Right cardiac atrium (tissue), 5 donors: ENCODE results near the gene BCAS1. TPM values are rescaled to one million over a fixed set of nuclear protein-coding genes. Genes with fewer than 3 reads are reported as not detected.
"Not testable (repeated sequence)": the region's sequence is repeated elsewhere in the genome, so short reads cannot be mapped to it uniquely, and the experiment has no call there.

Source experiments
- ATAC-seq, 2 donors: fragments of 200-7000 bp; cut with Tn5 transposase; one replicate each; pipeline versions ENCODE4 v1.8.0 to v1.9.1; 2020; ENCODE audit warnings: moderate library complexity in 2 of 2, mild to moderate bottlenecking in 1 of 2
- DNase-seq, 3 donors: peaks; one replicate each; pipeline ENCODE4 v3.0.0-alpha.2; 2020
- H3K27ac ChIP-seq: one replicate; pipeline ENCODE4 v1.5.1; 2013; ENCODE audit warnings: mild to moderate bottlenecking, low read length, control low read depth, moderate library complexity
- H3K27me3 ChIP-seq: one replicate; pipeline ENCODE4 v1.6.1; 2013; ENCODE audit not compliant: control insufficient read depth, insufficient read depth
- H3K4me1 ChIP-seq: one replicate; pipeline ENCODE4 v1.6.1; 2013; ENCODE audit warnings: low read length; ENCODE audit not compliant: control insufficient read depth, insufficient read depth
- H3K4me3 ChIP-seq: one replicate; pipeline ENCODE4 v1.5.1; 2013; ENCODE audit warnings: low read length, control low read depth
- H3K9me3 ChIP-seq: one replicate; pipeline ENCODE4 v1.6.1; 2013; ENCODE audit warnings: low read length; ENCODE audit not compliant: control insufficient read depth
- WGBS: extraction: QIAGEN DNeasy Blood & Tissue Kit; methylation state at CpG from one replicate; pipeline ENCODE4 v1.1.7; 2013; 5-methylcytosine and 5-hydroxymethylcytosine counted together
- intact Hi-C, 4 donors: fragments of 100-400 bp; cut with DNase I; formaldehyde crosslinking; loops; one replicate each; pipeline versions ENCODE4 v1.11.0 to v1.14.0; 2022 to 2023
- polyA plus RNA-seq: library from polyadenylated mRNA; stranded (reverse); fragments of 200-250 nt; gene quantifications from one replicate; pipeline ENCODE4 v1.2.3, GENCODE V29; 2013
- total RNA-seq, 4 donors: library from RNA; stranded (reverse); fragmentation: NEBNext Ultra II Directional; extraction: Animal tissue kit (Norgen Biotek cat#: 25700); gene quantifications; one replicate each; pipeline ENCODE4 v1.2.1, GENCODE V29; 2021
- donor health status: healthy with polysubstance abuse.
- donor health status: DM: no; HTN: yes; CAD: no.
- donor health status: DM: no; HTN: no; CAD: no.
- donor health status: DM: no; HTN: yes; CAD: no; lungs with severe emphysema.
- donor health status: DM: yes; HTN: yes; CAD: no.

The BCAS1 gene
- total and polyA plus RNA-seq, 5 donors, result 0.18 TPM; not detected in 3

DNA sequence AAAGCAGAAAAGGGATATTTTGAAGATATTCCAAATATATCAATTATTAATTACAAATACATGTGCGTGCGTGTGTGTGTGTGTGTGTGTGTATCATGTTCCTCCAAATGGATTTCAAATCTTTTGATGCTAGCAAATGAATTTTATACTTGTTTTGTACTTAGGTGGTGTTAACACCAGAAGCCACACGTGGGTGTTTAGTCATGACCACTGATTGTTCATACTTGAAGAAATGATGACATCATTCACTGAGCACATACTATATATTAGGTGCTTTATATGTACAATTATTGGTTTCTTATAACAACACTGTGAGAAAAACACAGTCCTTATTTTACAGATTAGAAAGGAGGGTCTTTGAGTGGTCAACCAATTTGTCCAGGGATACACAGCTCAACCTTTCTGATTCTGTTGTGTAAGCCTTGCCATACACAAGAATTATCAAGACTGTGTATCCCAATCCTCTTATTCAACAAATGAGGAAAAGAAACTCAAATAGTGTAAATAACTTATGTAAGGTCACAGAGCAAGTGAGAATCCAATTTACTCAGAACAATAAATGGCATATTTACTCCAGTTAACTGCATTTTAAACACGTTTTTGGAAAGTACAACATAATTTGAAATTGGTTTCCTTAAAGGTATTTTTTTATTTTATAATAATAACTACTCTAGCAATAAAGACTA is 88.5 kb downstream of the BCAS1 start:
- no peaks in the 10 kb centered on the region for H3K27me3 ChIP-seq
- no peaks in the 10 kb centered on the region for H3K9me3 ChIP-seq
- 74% methylated on average over 4 of the region's 4 CpGs for WGBS
- no peak overlapping the region for H3K4me3 ChIP-seq
- no peaks in the 10 kb centered on the region for H3K4me1 ChIP-seq
- no peak overlapping the region for H3K27ac ChIP-seq
- ATAC-seq, result no peak
- no peak for DNase-seq
- intact Hi-C loops, result no loop called here

- H3K27me3 ChIP-seq, result no peaks in the 10 kb centered on the region
- WGBS, result 94% methylated on average over 5 of the region's 5 CpGs
- no peaks in the 10 kb centered on the region for H3K9me3 ChIP-seq
- intact Hi-C loops, result no loop called here
- H3K4me3 ChIP-seq, result no peak overlapping the region
- no peak for ATAC-seq
- H3K27ac ChIP-seq, result no peak overlapping the region
- DNase-seq, result no peak
- H3K4me1 ChIP-seq, result no peaks in the 10 kb centered on the region
These were observed 89.3 kb downstream of the BCAS1 start for GRCh38 chr20:53981130-53981529.

- ATAC-seq, result peak in 1 of 2 donors; percentile 33
- Histone ChIP-seq H3K4me1 (no peaks in the 10 kb centered on the region), H3K9me3 (no peaks in the 10 kb centered on the region), H3K27me3 (no peaks in the 10 kb centered on the region), H3K4me3 (no peak overlapping the region), H3K27ac (no peak overlapping the region)
- WGBS, result 37% methylated on average over 4 of the region's 4 CpGs
- DNase-seq, result no peak
- intact Hi-C loops, result no loop called here
These were observed 90.3 kb downstream of the BCAS1 start for GRCh38 chr20:53980031-53980465.

- no peak overlapping the region for H3K4me3 ChIP-seq
- intact Hi-C loops, result no loop called here
- H3K27ac ChIP-seq, result no peak overlapping the region
- no peak for ATAC-seq
- H3K9me3 ChIP-seq, result no peaks in the 10 kb centered on the region
- no peaks in the 10 kb centered on the region for H3K4me1 ChIP-seq
- no peaks in the 10 kb centered on the region for H3K27me3 ChIP-seq
- no peak for DNase-seq
These were observed 91.9 kb downstream of the BCAS1 start for GRCh38 chr20:53978497-53978896.

- Histone ChIP-seq H3K4me1 (no peaks in the 10 kb centered on the region), H3K27ac (no peak overlapping the region), H3K4me3 (no peak overlapping the region), H3K9me3 (no peaks in the 10 kb centered on the region), H3K27me3 (no peaks in the 10 kb centered on the region)
- 92% methylated on average over 1 of the region's 1 CpG for WGBS
- no peak for ATAC-seq
- DNase-seq, result no peak
- intact Hi-C loops, result no loop called here
These were observed 93.0 kb downstream of the BCAS1 start for GRCh38 chr20:53977391-53977790.

DNA sequence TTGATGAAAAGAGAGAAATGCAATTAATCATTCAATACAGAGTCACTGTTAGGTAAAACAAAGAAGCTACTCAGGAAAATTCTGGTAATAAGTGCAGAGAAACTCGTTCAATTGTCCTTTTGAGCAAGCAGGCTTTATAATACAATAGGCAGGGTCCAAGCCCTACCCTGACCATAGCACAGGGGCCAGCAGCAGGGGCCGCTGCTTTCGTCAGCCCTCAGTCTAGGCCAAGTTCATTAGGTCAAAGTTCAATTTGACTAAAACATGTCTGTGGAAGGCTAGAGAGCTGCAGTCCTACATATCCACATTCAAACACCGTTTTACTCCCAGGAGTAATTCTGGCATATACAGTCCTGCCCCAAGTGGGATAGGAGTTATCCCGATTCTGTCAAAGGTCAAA is 94.6 kb downstream of the BCAS1 start:
- Histone ChIP-seq H3K27ac (no peak overlapping the region), H3K9me3 (no peaks in the 10 kb centered on the region), H3K27me3 (no peaks in the 10 kb centered on the region), H3K4me1 (no peaks in the 10 kb centered on the region), H3K4me3 (no peak overlapping the region)
- 73% methylated on average over 5 of the region's 5 CpGs for WGBS
- intact Hi-C loops, result no loop called here
- ATAC-seq, result no peak
- no peak for DNase-seq

GRCh38 chr20:53974785-53975555 is 95.4 kb downstream of the BCAS1 start:
- Histone ChIP-seq H3K4me3 (no peak overlapping the region), H3K27me3 (no peaks in the 10 kb centered on the region), H3K9me3 (no peaks in the 10 kb centered on the region), H3K27ac (no peak overlapping the region), H3K4me1 (no peaks in the 10 kb centered on the region)
- intact Hi-C loops, result no loop called here
- no peak for ATAC-seq
- WGBS, result 85% methylated on average over 19 of the region's 19 CpGs
- DNase-seq, result no peak

DNA sequence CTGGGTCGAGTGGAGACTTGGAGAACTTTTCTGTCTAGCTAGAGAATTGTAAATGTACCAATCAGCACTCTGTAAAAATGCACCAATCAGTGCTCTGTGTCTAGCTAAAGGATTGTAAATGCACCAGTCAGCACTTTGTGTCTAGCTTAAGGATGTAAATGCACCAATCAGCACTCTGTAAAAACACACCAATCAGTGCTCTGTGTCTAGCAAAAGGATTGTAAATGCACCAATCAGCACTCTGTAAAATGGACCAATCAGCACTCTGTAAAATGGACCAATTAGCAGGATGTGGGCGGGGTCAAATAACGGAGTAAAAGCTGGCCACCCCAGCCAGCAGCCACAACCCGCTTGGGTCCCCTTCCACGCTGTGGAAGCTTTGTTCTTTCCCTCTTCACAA is 96.5 kb downstream of the BCAS1 start:
- 82% methylated on average over 5 of the region's 5 CpGs for WGBS
- H3K4me3 ChIP-seq, DNase-seq, intact Hi-C loops, ATAC-seq, H3K9me3 ChIP-seq, H3K27ac ChIP-seq, H3K4me1 ChIP-seq, H3K27me3 ChIP-seq: not testable (repeated sequence)

DNA sequence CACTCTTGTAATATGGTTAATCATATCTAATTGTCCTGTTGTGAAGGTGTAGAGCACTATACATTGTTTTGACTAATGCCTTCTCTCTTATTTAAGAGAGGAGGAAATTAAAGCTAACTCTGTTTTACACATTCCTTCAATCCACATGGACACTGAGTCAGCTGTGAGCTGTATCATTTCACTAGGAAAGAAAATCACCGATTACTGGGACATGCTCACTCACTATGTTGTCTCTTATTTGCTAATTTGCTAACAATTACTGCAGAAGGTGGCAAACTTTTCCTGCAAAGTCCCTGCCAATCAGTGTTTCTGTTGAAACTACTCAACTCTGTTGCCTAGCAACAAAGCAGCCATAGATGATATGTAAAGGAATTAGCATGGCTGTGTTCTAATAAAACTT is 98.2 kb downstream of the BCAS1 start:
- no peaks in the 10 kb centered on the region for H3K9me3 ChIP-seq
- no peak overlapping the region for H3K4me3 ChIP-seq
- intact Hi-C loops, result no loop called here
- 89% methylated on average over 1 of the region's 1 CpG for WGBS
- no peak overlapping the region for H3K27ac ChIP-seq
- H3K4me1 ChIP-seq, result no peaks in the 10 kb centered on the region
- DNase-seq, result no peak
- no peaks in the 10 kb centered on the region for H3K27me3 ChIP-seq
- ATAC-seq, result no peak

GRCh38 chr20:53971096-53971683 is 99.2 kb downstream of the BCAS1 start:
- DNase-seq (no peak), ATAC-seq (no peak)
- H3K4me1 ChIP-seq, result no peaks in the 10 kb centered on the region
- no peak overlapping the region for H3K4me3 ChIP-seq
- no peaks in the 10 kb centered on the region for H3K9me3 ChIP-seq
- 87% methylated on average over 3 of the region's 3 CpGs for WGBS
- H3K27ac ChIP-seq, result no peak overlapping the region
- H3K27me3 ChIP-seq, result no peaks in the 10 kb centered on the region
- intact Hi-C loops, result no loop called here

DNA sequence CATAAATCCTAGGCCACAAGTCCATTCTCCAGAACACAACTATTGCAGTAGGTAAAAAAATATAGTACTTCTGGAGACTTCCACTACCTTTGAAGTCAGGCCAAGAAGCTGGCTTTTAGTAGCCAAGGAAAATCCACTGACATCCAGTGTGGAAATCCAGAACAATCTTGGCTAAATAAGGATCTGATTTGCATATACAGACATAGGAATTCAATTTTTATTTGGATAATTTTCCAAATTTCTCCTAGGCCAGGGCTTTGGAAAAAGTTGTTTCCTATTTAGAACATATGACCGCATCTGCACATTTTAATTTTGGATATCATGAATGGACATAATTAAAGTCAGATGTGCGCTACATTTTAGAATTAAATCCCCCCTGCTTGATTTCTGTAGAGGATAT is 100.2 kb downstream of the BCAS1 start:
- Histone ChIP-seq H3K4me3 (no peak overlapping the region), H3K4me1 (no peaks in the 10 kb centered on the region), H3K27ac (no peak overlapping the region), H3K9me3 (no peaks in the 10 kb centered on the region), H3K27me3 (no peaks in the 10 kb centered on the region)
- intact Hi-C loops, result no loop called here
- ATAC-seq (no peak), DNase-seq (no peak)
- WGBS, result 96% methylated on average over 2 of the region's 2 CpGs
